Measurements from ENCODE around the gene MYL11. TPM values are rescaled to one million over a fixed set of nuclear protein-coding genes. Genes with fewer than 3 reads are reported as not detected.
A peak's percentile ranks its signal among the peaks of the same experiment; 100 is the strongest.

The MYL11 gene
- total RNA-seq, 1 experiment from 2014 or later: not detected

- Histone ChIP-seq H3K36me3 (replicated peaks; ENCODE audit: control insufficient read depth, insufficient read depth, low read length) (peaks cover 29% of the 10 kb centered on the region), H3K27me3 (ENCODE audit: control insufficient read depth, insufficient read depth, low read length) (no peaks in the 10 kb centered on the region), H3K4me3 (ENCODE audit: insufficient read depth, low read depth, low read length) (no peak overlapping the region)
- no peak for DNase-seq
Observed at GRCh38 chr16:30350134-30350871, 24.3 kb upstream of the MYL11 start.

- peaks cover 29% of the 10 kb centered on the region for H3K36me3 ChIP-seq (replicated peaks; ENCODE audit: control insufficient read depth, insufficient read depth, low read length)
- DNase-seq: no peak
- H3K4me3 ChIP-seq (ENCODE audit: insufficient read depth, low read depth, low read length): no peak overlapping the region
- no peaks in the 10 kb centered on the region for H3K27me3 ChIP-seq (ENCODE audit: control insufficient read depth, insufficient read depth, low read length)
Observed at GRCh38 chr16:30351001-30351441, 23.6 kb upstream of the MYL11 start.

- H3K27me3 ChIP-seq (ENCODE audit: control insufficient read depth, insufficient read depth, low read length): no peaks in the 10 kb centered on the region
- H3K36me3 ChIP-seq (replicated peaks; ENCODE audit: control insufficient read depth, insufficient read depth, low read length): peaks cover 29% of the 10 kb centered on the region
- DNase-seq: no peak
- H3K4me3 ChIP-seq (ENCODE audit: insufficient read depth, low read depth, low read length): no peak overlapping the region
Observed at GRCh38 chr16:30351586-30352419, 22.8 kb upstream of the MYL11 start.

- no peak for DNase-seq
- Histone ChIP-seq H3K36me3 (replicated peaks; ENCODE audit: control insufficient read depth, insufficient read depth, low read length) (peaks cover 29% of the 10 kb centered on the region), H3K27me3 (ENCODE audit: control insufficient read depth, insufficient read depth, low read length) (no peaks in the 10 kb centered on the region), H3K4me3 (ENCODE audit: insufficient read depth, low read depth, low read length) (no peak overlapping the region)
Observed at GRCh38 chr16:30352488-30353401, 21.9 kb upstream of the MYL11 start.

- no peak overlapping the region for H3K4me3 ChIP-seq (ENCODE audit: insufficient read depth, low read depth, low read length)
- H3K27me3 ChIP-seq (ENCODE audit: control insufficient read depth, insufficient read depth, low read length): no peaks in the 10 kb centered on the region
- DNase-seq: no peak
- peaks cover 29% of the 10 kb centered on the region for H3K36me3 ChIP-seq (replicated peaks; ENCODE audit: control insufficient read depth, insufficient read depth, low read length)
Observed at GRCh38 chr16:30353438-30354129, 21.0 kb upstream of the MYL11 start.

GRCh38 chr16:30354423-30355143 lies 20.0 kb upstream of the MYL11 start:
- peak overlapping the region; percentile 98 for H3K4me3 ChIP-seq (ENCODE audit: insufficient read depth, low read depth, low read length)
- peak; percentile 86 for DNase-seq
- peaks cover 29% of the 10 kb centered on the region for H3K36me3 ChIP-seq (replicated peaks; ENCODE audit: control insufficient read depth, insufficient read depth, low read length)
- no peaks in the 10 kb centered on the region for H3K27me3 ChIP-seq (ENCODE audit: control insufficient read depth, insufficient read depth, low read length)

- H3K36me3 ChIP-seq (replicated peaks; ENCODE audit: control insufficient read depth, insufficient read depth, low read length): peaks cover 29% of the 10 kb centered on the region
- H3K27me3 ChIP-seq (ENCODE audit: control insufficient read depth, insufficient read depth, low read length): no peaks in the 10 kb centered on the region
- peak; percentile 96 for DNase-seq
- peak within 1 kb of the TSS; percentile 98 for H3K4me3 ChIP-seq (ENCODE audit: insufficient read depth, low read depth, low read length)
Observed at GRCh38 chr16:30355144-30355953, 19.3 kb upstream of the MYL11 start, which contains the start of gene CD2BP2. Gene CD2BP2 (minus strand): TSS chr16:30355308. CDS start chr16:30354681, 627 bp downstream.

- H3K36me3 ChIP-seq (replicated peaks; ENCODE audit: control insufficient read depth, insufficient read depth, low read length): peaks cover 27% of the 10 kb centered on the region
- no peaks in the 10 kb centered on the region for H3K27me3 ChIP-seq (ENCODE audit: control insufficient read depth, insufficient read depth, low read length)
- H3K4me3 ChIP-seq (ENCODE audit: insufficient read depth, low read depth, low read length): peak overlapping the region; percentile 98
- no peak for DNase-seq
Observed at GRCh38 chr16:30355954-30356308, 18.7 kb upstream of the MYL11 start.

GRCh38 chr16:30356401-30357084 lies 18.1 kb upstream of the MYL11 start:
- peaks cover 21% of the 10 kb centered on the region for H3K36me3 ChIP-seq (replicated peaks; ENCODE audit: control insufficient read depth, insufficient read depth, low read length)
- DNase-seq: no peak
- no peak overlapping the region for H3K4me3 ChIP-seq (ENCODE audit: insufficient read depth, low read depth, low read length)
- H3K27me3 ChIP-seq (ENCODE audit: control insufficient read depth, insufficient read depth, low read length): no peaks in the 10 kb centered on the region

GRCh38 chr16:30357085-30357714 lies 17.4 kb upstream of the MYL11 start:
- H3K27me3 ChIP-seq (ENCODE audit: control insufficient read depth, insufficient read depth, low read length): no peaks in the 10 kb centered on the region
- DNase-seq: no peak
- H3K36me3 ChIP-seq (replicated peaks; ENCODE audit: control insufficient read depth, insufficient read depth, low read length): peaks cover 16% of the 10 kb centered on the region
- H3K4me3 ChIP-seq (ENCODE audit: insufficient read depth, low read depth, low read length): no peak overlapping the region

- no peak overlapping the region for H3K4me3 ChIP-seq (ENCODE audit: insufficient read depth, low read depth, low read length)
- H3K36me3 ChIP-seq (replicated peaks; ENCODE audit: control insufficient read depth, insufficient read depth, low read length): peaks cover 9% of the 10 kb centered on the region
- no peaks in the 10 kb centered on the region for H3K27me3 ChIP-seq (ENCODE audit: control insufficient read depth, insufficient read depth, low read length)
- no peak for DNase-seq
Observed at GRCh38 chr16:30357715-30358576, 16.7 kb upstream of the MYL11 start.

Measured in H7 (cell line).